HCT116 (cell line): ENCODE results near the gene KRT81. TPM values are rescaled to one million over a fixed set of nuclear protein-coding genes. Genes with fewer than 3 reads are reported as not detected.

ENCODE experiments used
- ATAC-seq: fragments of 200-7000 bp; cut with Tn5 transposase; 2 replicates; pipeline ENCODE4 v1.9.1; 2020; ENCODE audit warnings: mild to moderate bottlenecking, moderate library complexity
- BruUV-seq: library from RNA; stranded (reverse); fragments of 400-500 nt; replicated peaks from 2 replicates; lab custom pipeline; 2021; lab: Mats Ljungman, UMichigan
- CTCF ChIA-PET: fragments of 300-600 bp; sonication (Branson Sonifier 250); formaldehyde crosslinking; loops from one replicate; lab custom pipeline; 2021; ENCODE audit warnings: antibody characterized with exemption; lab: Charles Lee
- POLR2A ChIA-PET: fragments of 300-600, 350-600 bp; sonication (Branson Sonifier 250); formaldehyde crosslinking; loops from one replicate; lab custom pipeline; 2021; ENCODE audit warnings: antibody characterized with exemption; lab: Charles Lee
- RAD21 ChIA-PET, 2 experiments: fragments of 300-600 bp; sonication (Branson Sonifier 250); formaldehyde crosslinking; loops; one replicate each; lab custom pipeline; 2023; ENCODE audit warnings: low total read pairs in 2 of 2; ENCODE audit not compliant: uncharacterized antibody in 2 of 2, unreplicated experiment in 2 of 2, low non-redundant PET in 1 of 2; lab: Charles Lee
- DNase-seq: peaks from one replicate; pipeline ENCODE4 v3.0.0-alpha.2; 2010; ENCODE audit warnings: low read depth, low spot score
- H2AFZ ChIP-seq: fragments of 200-600 bp; shearing (Covaris generic), sonication (generic); 2 replicates; pipeline ENCODE4 v1.6.1; 2017; ENCODE audit warnings: low read depth, mixed run types, mixed read lengths, antibody characterized with exemption, low read length; ENCODE audit not compliant: poor library complexity, severe bottlenecking
- H3K27ac ChIP-seq: 2 replicates; pipeline ENCODE4 v1.5.1; 2012; ENCODE audit warnings: low read depth, low read length
- H3K27me3 ChIP-seq: fragments of 200-600 bp; sonication (generic); 2 replicates; pipeline ENCODE4 v1.6.1; 2016; ENCODE audit warnings: mixed run types, low read length, mixed read lengths; ENCODE audit not compliant: insufficient read depth
- H3K36me3 ChIP-seq, 2 experiments: fragments of 200-500 bp in 1 of 2; fragments of 200-600 bp in 1 of 2; sonication (Bioruptor generic) in 1 of 2; sonication (generic) in 1 of 2; 2 replicates each; pipeline versions ENCODE4 v1.5.1 to v1.6.1; 2014 to 2016; ENCODE audit warnings: low read length in 2 of 2, inconsistent platforms in 1 of 2, mixed read lengths in 1 of 2, mixed run types in 1 of 2; ENCODE audit not compliant: insufficient read depth in 2 of 2, control insufficient read depth in 1 of 2
- H3K4me1 ChIP-seq, 2 experiments: fragments of 200-600 bp in 1 of 2; sonication (generic) in 1 of 2; 2 replicates each; pipeline versions ENCODE4 v1.5.1 to v1.6.1; 2012 to 2017; ENCODE audit warnings: low read length in 2 of 2, inconsistent platforms in 1 of 2, mild to moderate bottlenecking in 1 of 2, mixed read lengths in 1 of 2, mixed run types in 1 of 2, moderate library complexity in 1 of 2; ENCODE audit not compliant: insufficient read depth in 2 of 2, control insufficient read depth in 1 of 2
- H3K4me2 ChIP-seq: fragments of 200-600 bp; sonication (generic); 2 replicates; pipeline ENCODE4 v1.6.1; 2017; ENCODE audit warnings: mixed run types, low read length, mixed read lengths
- H3K4me3 ChIP-seq, 2 experiments: fragments of 200-600 bp in 1 of 2; sonication (generic) in 1 of 2; replicated peaks in 1 of 2; 2 replicates each; pipeline ENCODE4 v1.5.1; 2011 to 2016; ENCODE audit warnings: low read length in 2 of 2, control low read depth in 1 of 2, low read depth in 1 of 2, mild to moderate bottlenecking in 1 of 2, mixed read lengths in 1 of 2, mixed run types in 1 of 2
- H3K79me2 ChIP-seq: fragments of 200-600 bp; sonication (generic); 2 replicates; pipeline ENCODE4 v1.6.1; 2017; ENCODE audit warnings: mild to moderate bottlenecking, mixed run types, low read length, moderate library complexity, mixed read lengths; ENCODE audit not compliant: insufficient read depth
- H3K9ac ChIP-seq: fragments of 200-600 bp; sonication (generic); 2 replicates; pipeline ENCODE4 v1.6.1; 2016; ENCODE audit warnings: low read length, mixed read lengths
- H3K9me2 ChIP-seq: fragments of 200-600 bp; sonication (generic), shearing (Covaris generic); 2 replicates; pipeline ENCODE4 v1.6.1; 2017; ENCODE audit warnings: mixed run types, mild to moderate bottlenecking, moderate library complexity; ENCODE audit not compliant: insufficient read depth
- H3K9me3 ChIP-seq, 2 experiments: fragments of 200-500 bp in 1 of 2; fragments of 200-600 bp in 1 of 2; sonication (Bioruptor generic) in 1 of 2; sonication (generic) in 1 of 2; 2 replicates each; pipeline ENCODE4 v1.6.1; 2014 to 2017; ENCODE audit warnings: low read length in 2 of 2, mixed read lengths in 2 of 2, inconsistent platforms in 1 of 2, low read depth in 1 of 2, mild to moderate bottlenecking in 1 of 2, mixed run types in 1 of 2, moderate library complexity in 1 of 2; ENCODE audit not compliant: control insufficient read depth in 1 of 2, insufficient read depth in 1 of 2
- H4K20me1 ChIP-seq: fragments of 200-600 bp; sonication (generic), shearing (Covaris generic); 2 replicates; pipeline ENCODE4 v1.6.1; 2017; ENCODE audit warnings: mixed run types, mild to moderate bottlenecking, moderate library complexity; ENCODE audit not compliant: insufficient read depth
- EZH2 ChIP-seq: fragments of 200-600 bp; sonication (generic); IDR thresholded peaks from 2 replicates; pipeline ENCODE4 v1.6.1; 2017; ENCODE audit warnings: antibody characterized with exemption, mixed run types
- FOSL1 ChIP-seq: IDR thresholded peaks from 2 replicates; pipeline ENCODE4 v1.6.1; 2012; ENCODE audit warnings: low read depth
- SIN3A ChIP-seq: IDR thresholded peaks from 2 replicates; pipeline ENCODE4 v1.6.1; 2012; ENCODE audit warnings: low read depth
- SP1 ChIP-seq: IDR thresholded peaks from 2 replicates; pipeline ENCODE4 v1.6.1; 2012; ENCODE audit warnings: low read depth
- intact Hi-C: fragments of 100-400 bp; cut with micrococcal nuclease; formaldehyde crosslinking; loops from 2 replicates; pipeline ENCODE4 v1.10.0; 2022
- total RNA-seq: library from RNA; stranded (reverse); gene quantifications from one replicate; pipeline ENCODE4 v1.2.1, GENCODE V29; 2021; ENCODE audit not compliant: unreplicated experiment
- TF ChIP-seq, protein P1 (sequence below): IDR thresholded peaks from 2 replicates; pipeline ENCODE4 v1.6.1; 2012

KRT81 gene
- total RNA-seq, 1 experiment from 2014 or later = 0.84 TPM

DNA sequence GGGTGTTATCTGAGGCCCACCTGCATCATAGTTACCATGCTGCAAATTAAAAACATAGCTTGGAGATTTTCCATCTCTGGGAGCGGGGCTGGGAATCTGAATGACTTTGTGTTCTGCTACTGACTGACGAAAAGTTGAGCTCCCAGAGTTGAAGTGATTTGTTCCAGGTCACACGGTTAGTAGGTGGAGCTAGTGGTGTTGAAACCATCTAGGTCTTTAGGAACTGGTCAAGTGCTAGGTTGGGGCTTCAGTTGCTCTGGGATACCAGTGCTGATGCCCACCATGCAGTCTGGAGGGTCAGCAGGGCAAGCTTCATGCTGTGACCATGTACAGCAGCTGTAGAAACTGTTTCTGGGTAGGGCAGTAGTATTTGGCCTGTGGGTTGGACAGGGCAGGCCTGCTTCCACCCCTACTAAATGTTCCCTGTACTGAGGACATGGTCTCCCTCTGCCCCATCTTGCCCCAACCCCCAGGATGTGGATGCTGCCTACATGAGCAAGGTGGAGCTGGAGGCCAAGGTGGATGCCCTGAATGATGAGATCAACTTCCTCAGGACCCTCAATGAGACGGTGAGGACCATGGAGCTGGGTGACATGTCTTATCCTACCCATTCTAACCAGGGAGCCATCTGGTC, 53.0 kb downstream of the KRT81 start:
- H2AFZ ChIP-seq = no peak overlapping the region

DNA sequence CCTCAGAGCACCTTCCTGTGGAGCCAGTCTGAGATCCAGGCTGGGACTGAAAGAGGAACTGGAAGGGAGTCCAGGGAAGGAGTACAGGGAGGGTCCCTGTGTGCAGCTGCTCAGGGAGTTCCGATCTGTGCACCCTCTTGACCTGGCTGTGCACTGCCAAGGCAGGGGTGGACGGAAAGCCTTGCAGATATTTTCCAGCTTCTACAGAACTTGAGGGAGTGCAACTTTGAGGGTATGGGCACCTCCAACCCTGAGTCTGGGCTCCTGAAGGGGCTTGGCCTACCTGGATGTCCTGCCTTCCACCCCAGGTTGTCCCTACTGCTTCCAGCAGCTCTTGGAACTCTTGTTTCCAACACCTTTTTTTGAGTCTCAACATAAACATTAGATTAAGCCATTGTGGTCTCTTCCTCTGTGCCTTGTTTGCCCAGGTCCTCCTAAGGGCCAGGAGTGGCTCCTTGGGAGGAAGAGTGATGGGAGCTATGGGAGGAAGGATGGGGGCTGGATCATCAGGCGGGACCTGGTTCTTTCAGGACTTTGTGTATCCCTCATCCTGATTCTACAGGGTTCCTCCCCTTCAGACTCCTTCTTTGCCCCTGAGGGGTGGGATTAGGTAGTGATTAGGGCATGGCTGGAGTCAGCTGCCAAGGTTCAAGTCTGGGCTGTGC, 54.8 kb downstream of the KRT81 start:
- H3K4me1 ChIP-seq = peaks cover 10 to 95% of the 10 kb centered on the region in 2 experiments
- H3K9ac ChIP-seq = 0 out of 2 replicates have a peak overlapping the region, but pooled peaks have one; percentile 6
- no peak overlapping the region for H3K27ac ChIP-seq
- ChIA-PET CTCF (interaction anchor here (1.0 to 3.3 kb wide), 2 partner anchors 15 to 91 kb away, joined by 4 to 13 read pairs; no protein-coding TSS in a partner anchor), POLR2A (interaction anchor here (1.1 to 1.4 kb wide), 2 partner anchors 8 to 44 kb away, joined by 4 to 5 read pairs; no protein-coding TSS in a partner anchor), RAD21 (no interaction called here)
- no peaks in the 10 kb centered on the region for H3K9me3 ChIP-seq
- no peak for DNase-seq
- peak overlapping the region; percentile 51 for H3K4me2 ChIP-seq
- intact Hi-C loops = no loop called here
- no peaks in the 10 kb centered on the region for H3K27me3 ChIP-seq
- H3K36me3 ChIP-seq = no peaks in the 10 kb centered on the region
- no peak for ATAC-seq
- no peak for TF ChIP-seq SIN3A
- H3K4me3 ChIP-seq = no peak overlapping the region
- no peaks in the 10 kb centered on the region for H3K79me2 ChIP-seq
- H3K9me2 ChIP-seq = no peaks in the 10 kb centered on the region
- BruUV-seq = no TSS peak
- H2AFZ ChIP-seq = no peak overlapping the region
- H4K20me1 ChIP-seq = no peaks in the 10 kb centered on the region

More for the DNA sequence above, 53.0 kb downstream of the KRT81 start:
- ChIA-PET POLR2A (interaction anchor here (0.7 to 1.4 kb wide), 5 partner anchors 17 to 93 kb away, joined by 3 to 5 read pairs (median 4); no protein-coding TSS in a partner anchor), RAD21 (no interaction called here), CTCF (interaction anchor here (3.3 kb wide), 1 partner anchor 17 kb away, joined by 13 read pairs; no protein-coding TSS in a partner anchor)
- DNase-seq (no peak), ATAC-seq (no peak)
- Histone ChIP-seq H3K9ac (no peak overlapping the region), H3K79me2 (no peaks in the 10 kb centered on the region), H3K4me2 (no peak overlapping the region), H3K4me1 (peaks cover 19 to 91% of the 10 kb centered on the region in 2 experiments), H3K4me3 (no peak overlapping the region), H3K36me3 (no peaks in the 10 kb centered on the region), H3K9me2 (no peaks in the 10 kb centered on the region), H3K27ac (no peak overlapping the region), H3K9me3 (no peaks in the 10 kb centered on the region), H4K20me1 (no peaks in the 10 kb centered on the region), H3K27me3 (no peaks in the 10 kb centered on the region)
- no peak for TF ChIP-seq EZH2
- TF ChIP-seq, protein P1, sequence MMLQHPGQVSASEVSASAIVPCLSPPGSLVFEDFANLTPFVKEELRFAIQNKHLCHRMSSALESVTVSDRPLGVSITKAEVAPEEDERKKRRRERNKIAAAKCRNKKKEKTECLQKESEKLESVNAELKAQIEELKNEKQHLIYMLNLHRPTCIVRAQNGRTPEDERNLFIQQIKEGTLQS = no peak
- no peak for TF ChIP-seq FOSL1
- TF ChIP-seq SP1 = no peak
- BruUV-seq = no TSS peak
- intact Hi-C loops = no loop called here

Other genes with a start within 250 kb of the KRT81 start
- gene NR4A1, start 240.1 kb downstream of the KRT81 start, total RNA-seq = 35.3 TPM
- gene ATG101, start 221.6 kb downstream of the KRT81 start, total RNA-seq = 49.2 TPM
- gene SMIM41, start 211.8 kb downstream of the KRT81 start, total RNA-seq = not detected
- 8.8 TPM for gene KRT80, start 99.5 kb downstream of the KRT81 start, total RNA-seq
- gene KRT7, start 58.3 kb downstream of the KRT81 start, total RNA-seq = 72.6 TPM
- gene KRT86, start 16.9 kb downstream of the KRT81 start, total RNA-seq = 1.5 TPM
- gene KRT83, start 29.9 kb upstream of the KRT81 start, total RNA-seq = not detected
- not detected for gene KRT85, start 75.9 kb upstream of the KRT81 start, total RNA-seq
- not detected for gene KRT84, start 94.1 kb upstream of the KRT81 start, total RNA-seq
- not detected for gene KRT82, start 114.8 kb upstream of the KRT81 start, total RNA-seq
- gene KRT75, start 142.8 kb upstream of the KRT81 start, total RNA-seq = not detected
- gene KRT6B, start 160.6 kb upstream of the KRT81 start, total RNA-seq = not detected
- not detected for gene KRT6C, start 182.3 kb upstream of the KRT81 start, total RNA-seq
- 0.66 TPM for gene KRT6A, start 201.7 kb upstream of the KRT81 start, total RNA-seq
- gene KRT5, start 228.9 kb upstream of the KRT81 start, total RNA-seq = 0.44 TPM